NT2/D1 (cell line): ENCODE data around the gene MAP2K5.
A peak's percentile ranks its signal among the peaks of the same experiment; 100 is the strongest.

ENCODE experiments used
- DNase-seq: peaks from one replicate; pipeline ENCODE4 v3.0.0-alpha.2; 2011; ENCODE audit warnings: low read depth, low spot score
- H3K27me3 ChIP-seq: 2 replicates; pipeline ENCODE4 v1.6.0; 2011; ENCODE audit warnings: mild to moderate bottlenecking; ENCODE audit not compliant: insufficient read length, insufficient read depth
- H3K36me3 ChIP-seq: 2 replicates; pipeline ENCODE4 v1.6.1; 2011; ENCODE audit warnings: mild to moderate bottlenecking, low read length, mixed read lengths; ENCODE audit not compliant: insufficient read depth, insufficient read length
- H3K4me1 ChIP-seq: 2 replicates; pipeline ENCODE4 v1.5.1; 2011; ENCODE audit not compliant: insufficient read depth, insufficient read length
- H3K4me3 ChIP-seq: 2 replicates; pipeline ENCODE4 v1.5.1; 2011; ENCODE audit warnings: low read depth; ENCODE audit not compliant: insufficient read length
- H3K9ac ChIP-seq: 2 replicates; pipeline ENCODE4 v1.6.0; 2011; ENCODE audit warnings: low read depth; ENCODE audit not compliant: insufficient read length
- H3K9me3 ChIP-seq: 2 replicates; pipeline ENCODE4 v1.5.1; 2011; ENCODE audit warnings: mild to moderate bottlenecking, low read length; ENCODE audit not compliant: insufficient read depth
- SUZ12 ChIP-seq: IDR thresholded peaks from 2 replicates; pipeline ENCODE4 v1.6.1; 2011; ENCODE audit not compliant: insufficient read length, insufficient read depth; ENCODE audit errors: extremely low read depth
- YY1 ChIP-seq: IDR thresholded peaks from 2 replicates; pipeline ENCODE4 v1.6.1; 2011; ENCODE audit not compliant: insufficient read length, insufficient read depth
- ZNF274 ChIP-seq: IDR thresholded peaks from 2 replicates; pipeline ENCODE4 v1.6.1; 2011; ENCODE audit warnings: mild to moderate bottlenecking, low read depth, low read length

Gene MAP2K5

GRCh38 chr15:67828278-67828968 lies 285.9 kb downstream of the MAP2K5 start:
- Histone ChIP-seq H3K4me1 (peaks cover 28% of the 10 kb centered on the region), H3K27me3 (peaks cover 98% of the 10 kb centered on the region), H3K36me3 (no peaks in the 10 kb centered on the region), H3K9me3 (peaks cover 10% of the 10 kb centered on the region; the same call in 1 of the 2 replicates), H3K4me3 (peak overlapping the region; percentile 13), H3K9ac (no peak overlapping the region)
- TF ChIP-seq SUZ12 (no peak), ZNF274 (no peak), YY1 (no peak)
- DNase-seq = no peak

GRCh38 chr15:67828969-67829646 lies 286.6 kb downstream of the MAP2K5 start:
- peaks cover 98% of the 10 kb centered on the region for H3K27me3 ChIP-seq
- peaks cover 23% of the 10 kb centered on the region for H3K4me1 ChIP-seq

GRCh38 chr15:67829647-67830504 lies 287.4 kb downstream of the MAP2K5 start:
- Histone ChIP-seq H3K9me3 (peaks cover 10% of the 10 kb centered on the region; the same call in 1 of the 2 replicates), H3K36me3 (no peaks in the 10 kb centered on the region), H3K27me3 (peaks cover 98% of the 10 kb centered on the region), H3K9ac (no peak overlapping the region), H3K4me3 (peak overlapping the region; percentile 15), H3K4me1 (peaks cover 19% of the 10 kb centered on the region)
- TF ChIP-seq YY1 (no peak), ZNF274 (no peak), SUZ12 (no peak)
- DNase-seq = no peak

More at GRCh38 chr15:67828969-67829646, 286.6 kb downstream of the MAP2K5 start:
- Histone ChIP-seq H3K9me3 (peaks cover 10% of the 10 kb centered on the region; the same call in 1 of the 2 replicates), H3K4me3 (peak overlapping the region; percentile 15), H3K9ac (no peak overlapping the region), H3K36me3 (no peaks in the 10 kb centered on the region)
- TF ChIP-seq SUZ12 = peak; percentile 96
- no peak for TF ChIP-seq ZNF274
- DNase-seq = no peak

- Histone ChIP-seq H3K27me3 (peaks cover 98% of the 10 kb centered on the region), H3K4me1 (peaks cover 17% of the 10 kb centered on the region), H3K36me3 (no peaks in the 10 kb centered on the region), H3K9ac (no peak overlapping the region), H3K4me3 (no peak overlapping the region), H3K9me3 (peaks cover 5% of the 10 kb centered on the region; the same call in 1 of the 2 replicates)
- TF ChIP-seq YY1 = no peak
- DNase-seq = no peak
Observed at GRCh38 chr15:67831363-67831762, 288.9 kb downstream of the MAP2K5 start.

GRCh38 chr15:67832031-67832551 lies 289.6 kb downstream of the MAP2K5 start:
- TF ChIP-seq SUZ12 = no peak
- TF ChIP-seq YY1 = no peak
- no peak for TF ChIP-seq ZNF274
- no peak for DNase-seq
- Histone ChIP-seq H3K9me3 (peaks cover 5% of the 10 kb centered on the region; the same call in 1 of the 2 replicates), H3K4me1 (peaks cover 20% of the 10 kb centered on the region), H3K9ac (no peak overlapping the region), H3K27me3 (peaks cover 94% of the 10 kb centered on the region), H3K36me3 (no peaks in the 10 kb centered on the region), H3K4me3 (no peak overlapping the region)

GRCh38 chr15:67832897-67833709 lies 290.6 kb downstream of the MAP2K5 start:
- peak overlapping the region; percentile 29 for H3K4me3 ChIP-seq

More at GRCh38 chr15:67832897-67833709, 290.6 kb downstream of the MAP2K5 start:
- Histone ChIP-seq H3K4me1 (peaks cover 20% of the 10 kb centered on the region), H3K9me3 (peaks cover 5% of the 10 kb centered on the region; the same call in 1 of the 2 replicates), H3K9ac (peak overlapping the region; percentile 34), H3K36me3 (no peaks in the 10 kb centered on the region), H3K27me3 (peaks cover 94% of the 10 kb centered on the region)
- no peak for TF ChIP-seq YY1
- no peak for TF ChIP-seq ZNF274
- TF ChIP-seq SUZ12 = no peak
- no peak for DNase-seq
